HepG2 (cell line): ENCODE data around the gene HOXA1. TPM values are rescaled to one million over a fixed set of nuclear protein-coding genes. Genes with fewer than 3 reads are reported as not detected.

Source experiments
- ATF3 ChIP-seq: sonication (generic); formaldehyde crosslinking; IDR thresholded peaks from 2 replicates; pipeline ENCODE4 v1.4.0; 2020; ENCODE audit warnings: missing genetic modification reagents
- BHLHE40 ChIP-seq: IDR thresholded peaks from 2 replicates; pipeline ENCODE4 v1.6.1; 2011; ENCODE audit warnings: low read length, improper control_type of control experiment
- FOXJ3 ChIP-seq: sonication (generic); formaldehyde crosslinking; IDR thresholded peaks from 2 replicates; pipeline ENCODE4 v1.4.0; 2020; ENCODE audit warnings: missing genetic modification reagents, mild to moderate bottlenecking, borderline replicate concordance
- FOXO4 ChIP-seq: sonication (generic); formaldehyde crosslinking; conservative IDR thresholded peaks from 2 replicates; pipeline ENCODE4 v1.8.1; 2023; ENCODE audit warnings: missing genetic modification reagents
- KLF13 ChIP-seq: sonication (generic); formaldehyde crosslinking; IDR thresholded peaks from 2 replicates; pipeline ENCODE4 v1.4.0; 2020; ENCODE audit warnings: mild to moderate bottlenecking, missing genetic modification reagents
- PLSCR1 ChIP-seq: sonication (generic); formaldehyde crosslinking; IDR thresholded peaks from 2 replicates; pipeline ENCODE4 v1.5.0; 2020; ENCODE audit warnings: missing genetic modification reagents, mild to moderate bottlenecking, borderline replicate concordance
- POGZ ChIP-seq: sonication (generic); formaldehyde crosslinking; IDR thresholded peaks from 2 replicates; pipeline ENCODE4 v1.4.0; 2020; ENCODE audit warnings: mild to moderate bottlenecking, missing genetic modification reagents
- POLR2A ChIP-seq, 2 experiments: IDR thresholded peaks; 2 replicates each; pipeline ENCODE4 v1.6.1; 2011; ENCODE audit warnings: low read depth in 2 of 2, low read length in 2 of 2, mild to moderate bottlenecking in 1 of 2, moderate library complexity in 1 of 2; ENCODE audit not compliant: insufficient read depth in 1 of 2
- SAFB2 ChIP-seq: sonication (generic); formaldehyde crosslinking; IDR thresholded peaks from 2 replicates; pipeline ENCODE4 v1.5.1; 2020; ENCODE audit warnings: missing genetic modification reagents, low read depth, mild to moderate bottlenecking, borderline replicate concordance
- SAP130 ChIP-seq: IDR thresholded peaks from 2 replicates; pipeline ENCODE4 v1.6.1; 2016; ENCODE audit warnings: low read depth
- TAF1 ChIP-seq: sonication (generic); formaldehyde crosslinking; IDR thresholded peaks from 2 replicates; pipeline ENCODE4 v1.4.0; 2020; ENCODE audit warnings: missing genetic modification reagents
- TMF1 ChIP-seq: sonication (generic); formaldehyde crosslinking; IDR thresholded peaks from 2 replicates; pipeline ENCODE4 v1.8.1; 2022; ENCODE audit warnings: low read depth, missing genetic modification reagents
- WIZ ChIP-seq: sonication (generic); formaldehyde crosslinking; IDR thresholded peaks from 2 replicates; pipeline ENCODE4 v1.5.1; 2020; ENCODE audit warnings: mild to moderate bottlenecking, missing genetic modification reagents
- ZNF180 ChIP-seq: sonication (generic); formaldehyde crosslinking; IDR thresholded peaks from 2 replicates; pipeline ENCODE4 v1.4.0; 2020; ENCODE audit warnings: low read depth, missing genetic modification reagents, borderline replicate concordance
- ZNF24 ChIP-seq: fragments of 450-650 bp; IDR thresholded peaks from 2 replicates; pipeline ENCODE4 v1.6.1; 2017; ENCODE audit warnings: antibody characterized with exemption, mild to moderate bottlenecking
- ZNF296 ChIP-seq: sonication (generic); formaldehyde crosslinking; conservative IDR thresholded peaks from 2 replicates; pipeline ENCODE4 v1.5.0; 2020; ENCODE audit warnings: mild to moderate bottlenecking, missing genetic modification reagents
- ZNF329 ChIP-seq: sonication (generic); formaldehyde crosslinking; IDR thresholded peaks from 2 replicates; pipeline ENCODE4 v1.9.0; 2021; ENCODE audit warnings: low read depth, mild to moderate bottlenecking, missing genetic modification reagents
- ZNF496 ChIP-seq: sonication (generic); formaldehyde crosslinking; IDR thresholded peaks from 2 replicates; pipeline ENCODE4 v1.8.1; 2023; ENCODE audit warnings: mild to moderate bottlenecking, moderate library complexity, missing genetic modification reagents; ENCODE audit not compliant: insufficient replicate concordance
- ZNF691 ChIP-seq: sonication (generic); formaldehyde crosslinking; IDR thresholded peaks from 2 replicates; pipeline ENCODE4 v1.4.0; 2020; ENCODE audit warnings: missing genetic modification reagents, low read depth, mild to moderate bottlenecking, borderline replicate concordance
- ZNF800 ChIP-seq: sonication (generic); formaldehyde crosslinking; IDR thresholded peaks from 2 replicates; pipeline ENCODE4 v1.4.0; 2020; ENCODE audit warnings: missing genetic modification reagents
- ZSCAN12 ChIP-seq: sonication (generic); formaldehyde crosslinking; IDR thresholded peaks from 2 replicates; pipeline ENCODE4 v1.9.0; 2021; ENCODE audit warnings: mild to moderate bottlenecking, missing genetic modification reagents
- polyA plus RNA-seq, 8 experiments: library from polyadenylated mRNA; depleted of rRNA in 3 of 8; stranded (reverse) in 7 of 8; unstranded in 1 of 8; fragments of >200 nt; fragmentation: Illumina TruSeq in 4 of 8; extraction: Trizol in 4 of 8; gene quantifications; 2 replicates each; pipeline versions ENCODE4 v1.2.1 to v1.2.3, GENCODE V29; 2011 to 2016; ENCODE audit warnings: low read depth in 4 of 8, missing spikeins in 1 of 8, mixed read lengths in 1 of 8; ENCODE audit not compliant: insufficient read depth in 1 of 8
- total RNA-seq, 5 experiments: library from RNA; depleted of rRNA; stranded (reverse); fragments of >200 nt; fragmentation: Illumina TruSeq; extraction: Trizol; gene quantifications; 2 replicates each; pipeline ENCODE4 v1.2.3, GENCODE V29; 2016; ENCODE audit warnings: low read depth in 1 of 5
- TF ChIP-seq, protein P1 (sequence below): IDR thresholded peaks from 2 replicates; pipeline ENCODE4 v1.6.1; 2016
- TF ChIP-seq, protein P2 (sequence below): sonication (generic); formaldehyde crosslinking; IDR thresholded peaks from 2 replicates; pipeline ENCODE4 v1.4.0; 2020; ENCODE audit warnings: mild to moderate bottlenecking, missing genetic modification reagents

The HOXA1 gene
- total and polyA plus RNA-seq, 2 of the 13 experiments (the other 11 are each of a cell fraction or from before 2014, with no cell fraction given), result 0.18 to 0.20 TPM

- no peak for TF ChIP-seq FOXO4 (CRISPR knock-in tag)
- TF ChIP-seq ZNF800 (CRISPR knock-in tag), result no peak
- TF ChIP-seq SAP130 (CRISPR knock-in tag), result peak; percentile 88
- TF ChIP-seq PLSCR1 (CRISPR knock-in tag), result no peak
- peak; percentile 73 for TF ChIP-seq BHLHE40
- TF ChIP-seq, protein P1, sequence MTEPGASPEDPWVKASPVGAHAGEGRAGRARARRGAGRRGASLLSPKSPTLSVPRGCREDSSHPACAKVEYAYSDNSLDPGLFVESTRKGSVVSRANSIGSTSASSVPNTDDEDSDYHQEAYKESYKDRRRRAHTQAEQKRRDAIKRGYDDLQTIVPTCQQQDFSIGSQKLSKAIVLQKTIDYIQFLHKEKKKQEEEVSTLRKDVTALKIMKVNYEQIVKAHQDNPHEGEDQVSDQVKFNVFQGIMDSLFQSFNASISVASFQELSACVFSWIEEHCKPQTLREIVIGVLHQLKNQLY (CRISPR knock-in tag), result no peak
- no peak for TF ChIP-seq KLF13
- TF ChIP-seq, protein P2, sequence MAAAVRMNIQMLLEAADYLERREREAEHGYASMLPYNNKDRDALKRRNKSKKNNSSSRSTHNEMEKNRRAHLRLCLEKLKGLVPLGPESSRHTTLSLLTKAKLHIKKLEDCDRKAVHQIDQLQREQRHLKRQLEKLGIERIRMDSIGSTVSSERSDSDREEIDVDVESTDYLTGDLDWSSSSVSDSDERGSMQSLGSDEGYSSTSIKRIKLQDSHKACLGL, result peak; percentile 76; the same call in 1 of the 2 replicates
- no peak for TF ChIP-seq ZNF329
- no peak for TF ChIP-seq ZNF496 (CRISPR knock-in tag)
- TF ChIP-seq POGZ (CRISPR knock-in tag), result peak; percentile 91
- 0 out of 2 replicates have a peak, but pooled peaks have one; percentile 60 for TF ChIP-seq TMF1
- no peak for TF ChIP-seq SAFB2 (CRISPR knock-in tag)
- TF ChIP-seq ZNF296 (CRISPR knock-in tag), result 0 out of 2 replicates have a peak, but pooled peaks have one; percentile 24
- no peak for TF ChIP-seq ZSCAN12 (CRISPR knock-in tag)
- TF ChIP-seq ZNF24, result no peak
- TF ChIP-seq TAF1, result peak; percentile 75
- TF ChIP-seq WIZ (CRISPR knock-in tag), result no peak
- no peak for TF ChIP-seq ZNF180 (CRISPR knock-in tag)
- no peak for TF ChIP-seq FOXJ3 (CRISPR knock-in tag)
- TF ChIP-seq ZNF691 (CRISPR knock-in tag), result no peak
- TF ChIP-seq ATF3 (CRISPR knock-in tag), result no peak
- TF ChIP-seq POLR2A (IDR thresholded peaks at IDR 0.05; ENCODE audit: insufficient read depth in 1 of 2, low read depth in 2 of 2, low read length in 2 of 2), result peak; percentile 76 to 77
Measured at GRCh38 chr7:27130540-27131389, 35.0 kb upstream of the HOXA1 start, which contains the start of gene HOXA4 (continued).
